ENCODE measurements around the gene C14orf180.

GRCh38 chr14:104581521-104581920 lies 2.0 kb downstream of the C14orf180 start:
- no peak for TF ChIP-seq YY1 (IDR thresholded peaks at IDR 0.05; ENCODE audit: insufficient read depth, insufficient read length)
- TF ChIP-seq SUZ12 (IDR thresholded peaks at IDR 0.05; ENCODE audit: extremely low read depth, insufficient read depth, insufficient read length) = no peak
